Heart left ventricle (tissue), 16 donors: ENCODE data around the gene TPK1. TPM values are rescaled to one million over a fixed set of nuclear protein-coding genes. Genes with fewer than 3 reads are reported as not detected.

Source experiments
- ATAC-seq, 4 donors: fragments of 200-7000 bp; cut with Tn5 transposase; one replicate each; pipeline ENCODE4 v1.9.1; 2020 to 2022; ENCODE audit warnings: moderate library complexity in 4 of 4, mild to moderate bottlenecking in 3 of 4, moderate number of reproducible peaks in 1 of 4
- DNase-seq, 5 donors: peaks; one replicate each; pipeline ENCODE4 v3.0.0-alpha.2; 2020
- H3K27ac ChIP-seq, 12 donors: fragments of 200-600 bp; sonication (generic) in 4 of 12; one replicate each; pipeline versions ENCODE4 v1.5.0 to v1.8.0; 2016 to 2022; ENCODE audit warnings: mild to moderate bottlenecking in 2 of 12
- H3K27me3 ChIP-seq, 9 donors: fragments of 200-600 bp; sonication (generic) in 2 of 9; one replicate each; pipeline versions ENCODE4 v1.5.1 to v1.8.0; 2016 to 2022; ENCODE audit warnings: mild to moderate bottlenecking in 3 of 9
- H3K36me3 ChIP-seq, 9 donors: fragments of 200-600 bp; sonication (generic) in 2 of 9; one replicate each; pipeline versions ENCODE4 v1.5.0 to v1.8.0; 2018 to 2022; ENCODE audit warnings: mild to moderate bottlenecking in 2 of 9
- H3K4me1 ChIP-seq, 12 donors: fragments of 200-600 bp; sonication (generic) in 4 of 12; one replicate each; pipeline versions ENCODE4 v1.5.0 to v1.8.0; 2016 to 2022; ENCODE audit warnings: mild to moderate bottlenecking in 3 of 12
- H3K4me3 ChIP-seq, 12 donors: fragments of 200-600 bp; sonication (generic) in 4 of 12; one replicate each; pipeline versions ENCODE4 v1.5.0 to v1.8.0; 2017 to 2022; ENCODE audit warnings: mild to moderate bottlenecking in 9 of 12, moderate library complexity in 4 of 12
- H3K9me3 ChIP-seq, 12 donors: fragments of 200-600 bp; sonication (generic) in 4 of 12; one replicate each; pipeline versions ENCODE4 v1.5.0 to v1.8.0; 2016 to 2022; ENCODE audit warnings: mild to moderate bottlenecking in 1 of 12
- CTCF ChIP-seq, 12 donors: fragments of 200-600 bp; sonication (generic) in 4 of 12; IDR thresholded peaks; one replicate each; pipeline versions ENCODE4 v1.5.0 to v1.8.0; 2018 to 2022; ENCODE audit warnings: antibody characterized with exemption in 12 of 12, mild to moderate bottlenecking in 5 of 12
- POLR2A ChIP-seq, 2 donors: fragments of 450-650 bp; IDR thresholded peaks; one replicate each; pipeline ENCODE4 v1.6.1; 2017; ENCODE audit warnings: antibody characterized with exemption in 2 of 2, mild to moderate bottlenecking in 2 of 2, moderate library complexity in 2 of 2
- WGBS, 4 donors: extraction: QIAGEN DNeasy Blood & Tissue Kit in 2 of 4; methylation state at CpG; one replicate each; pipeline versions ENCODE4 v1.1.5 to v1.1.7; 2013 to 2018; 5-methylcytosine and 5-hydroxymethylcytosine counted together
- intact Hi-C, 10 donors: fragments of 100-400 bp; cut with DNase I; formaldehyde crosslinking; loops; one replicate each; pipeline versions ENCODE4 v1.11.1 to v1.14.2; 2022
- polyA plus RNA-seq, 2 donors: library from polyadenylated mRNA; stranded (reverse); fragments of 200-250 nt; gene quantifications; one replicate each; pipeline ENCODE4 v1.2.3, GENCODE V29; 2013
- total RNA-seq, 9 donors: library from RNA; depleted of rRNA in 2 of 9; stranded (reverse); fragments of >200 nt in 2 of 9; fragmentation: NEBNext Ultra II Directional in 3 of 9; extraction: Animal tissue kit (Norgen Biotek cat#: 25700) in 3 of 9; gene quantifications; one replicate each; pipeline versions ENCODE4 v1.1.0 to v1.2.4, GENCODE V29; 2016 to 2023
- donor health status: ischemic (EF 13 %, LVEDD 7.1; RV severe dilation, severe dysfunction).
- donor health status: healthy with polysubstance abuse.
- donor health status: DM: no; HTN: yes; CAD: no.
- donor health status: DM: no; HTN: no; CAD: no.
- donor health status: ischemic (EF 25% LVEDD 6.9; RV normal size, moderate dysfunction).
- donor health status: ischemic (EF 25% LVEDD 5.7; RV mildly dilated, moderate dysfunction).
- donor health status: healthy.
- donor health status: DM: yes; HTN: yes; CAD: no.
- donor health status: ischemic (EF 35%, LVEDD 5.7; RV mildly dilated, moderate dysfunction).
- donor health status: nonischemic (EF 11% LVEDD 7.7; RV severe dilation, severe dysfunction).
- donor health status: DM: yes; HTN: yes; CAD: no.
- donor health status: PGD.
- donor health status: ischemic (EF 29% LVEDD 5.4; RV normal size, mild dysfunction).
- donor health status: nonischemic (EF 23%, LVEDD 6.1; RV moderate dilation, normal function).

TPK1 gene
- total and polyA plus RNA-seq, 11 donors = 2.0 to 8.2 (median 5.0) TPM

GRCh38 chr7:144826208-144826607, 9.6 kb downstream of the TPK1 start:
- no peaks in the 10 kb centered on the region for H3K36me3 ChIP-seq
- no peak overlapping the region for H3K4me3 ChIP-seq
- DNase-seq (no peak), ATAC-seq (no peak)
- H3K9me3 ChIP-seq = no peaks in the 10 kb centered on the region
- TF ChIP-seq POLR2A (IDR thresholded peaks at IDR 0.05) (no peak), CTCF (IDR thresholded peaks at IDR 0.05) (no peak)
- intact Hi-C loops = no loop called here
- H3K27ac ChIP-seq = no peak overlapping the region
- peaks cover 0 to 15% (median 1%) of the 10 kb centered on the region in 12 donors for H3K4me1 ChIP-seq
- H3K27me3 ChIP-seq = no peaks in the 10 kb centered on the region

DNA sequence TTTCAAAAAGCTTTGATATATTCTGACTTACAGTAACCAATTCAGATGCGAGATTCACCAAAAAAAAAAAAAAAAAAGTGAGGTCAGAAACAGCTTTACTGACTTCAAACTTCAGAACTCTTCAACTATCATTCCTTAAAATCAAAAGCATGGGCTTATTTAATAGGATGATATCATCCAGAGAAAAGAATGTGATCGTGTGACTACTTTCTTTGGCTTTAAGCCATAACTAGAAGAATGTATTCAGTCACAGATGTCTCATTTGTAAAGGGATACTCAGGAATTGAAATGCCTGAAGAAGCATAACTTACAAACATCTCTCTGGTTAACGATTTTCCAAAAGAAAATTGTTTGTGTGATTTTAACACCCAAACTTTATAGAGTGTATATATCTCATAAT, 11.5 kb downstream of the TPK1 start:
- no peak for DNase-seq
- intact Hi-C loops = no loop called here
- no peaks in the 10 kb centered on the region for H3K27me3 ChIP-seq
- ATAC-seq = no peak
- no peak overlapping the region for H3K4me3 ChIP-seq
- 40 to 45% (median 43%) methylated on average over 3 of the region's 3 CpGs for WGBS, 4 donors
- TF ChIP-seq POLR2A (IDR thresholded peaks at IDR 0.05) = no peak
- no peak for TF ChIP-seq CTCF (IDR thresholded peaks at IDR 0.05)
- no peaks in the 10 kb centered on the region for H3K9me3 ChIP-seq
- peaks cover 0 to 15% (median 1%) of the 10 kb centered on the region in 12 donors for H3K4me1 ChIP-seq
- H3K36me3 ChIP-seq = no peaks in the 10 kb centered on the region
- H3K27ac ChIP-seq = no peak overlapping the region

GRCh38 chr7:144822223-144822622, 13.6 kb downstream of the TPK1 start:
- Histone ChIP-seq H3K27me3 (no peaks in the 10 kb centered on the region), H3K4me3 (no peak overlapping the region), H3K36me3 (no peaks in the 10 kb centered on the region), H3K27ac (no peak overlapping the region), H3K4me1 (peaks cover 0 to 11% (median 1%) of the 10 kb centered on the region in 12 donors), H3K9me3 (no peaks in the 10 kb centered on the region)
- TF ChIP-seq CTCF (IDR thresholded peaks at IDR 0.05) (no peak), POLR2A (IDR thresholded peaks at IDR 0.05) (no peak)
- intact Hi-C loops = no loop called here
- ATAC-seq (no peak), DNase-seq (no peak)
- WGBS, 4 donors = 89 to 98% (median 90%) methylated on average over 3 of the region's 3 CpGs

DNA sequence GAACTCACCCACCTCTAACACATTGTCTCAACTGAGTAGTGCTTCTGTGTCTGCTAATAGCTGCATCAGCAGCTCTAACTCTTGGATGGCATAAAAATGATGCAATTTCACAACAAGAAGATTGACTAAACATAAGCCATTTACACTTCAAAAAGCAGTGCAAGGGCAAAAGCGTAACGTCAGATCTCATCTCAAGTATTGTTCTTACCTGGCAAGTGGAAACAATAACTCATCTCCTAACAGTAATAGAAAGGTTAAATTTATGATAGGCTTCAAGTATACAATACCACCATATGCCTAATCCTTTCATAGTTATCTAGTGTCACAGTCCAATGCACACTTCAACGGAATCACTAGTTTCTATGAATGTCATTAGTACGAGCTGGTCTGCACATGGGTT, 14.8 kb downstream of the TPK1 start:
- Histone ChIP-seq H3K27me3 (no peaks in the 10 kb centered on the region), H3K27ac (no peak overlapping the region), H3K4me1 (peaks cover 0 to 11% (median under 1%) of the 10 kb centered on the region in 12 donors), H3K9me3 (no peaks in the 10 kb centered on the region), H3K4me3 (no peak overlapping the region), H3K36me3 (no peaks in the 10 kb centered on the region)
- DNase-seq = no peak
- intact Hi-C loops = no loop called here
- ATAC-seq = no peak
- 90 to 96% (median 94%) methylated on average over 4 of the region's 4 CpGs for WGBS, 4 donors
- TF ChIP-seq POLR2A (IDR thresholded peaks at IDR 0.05) = no peak

DNA sequence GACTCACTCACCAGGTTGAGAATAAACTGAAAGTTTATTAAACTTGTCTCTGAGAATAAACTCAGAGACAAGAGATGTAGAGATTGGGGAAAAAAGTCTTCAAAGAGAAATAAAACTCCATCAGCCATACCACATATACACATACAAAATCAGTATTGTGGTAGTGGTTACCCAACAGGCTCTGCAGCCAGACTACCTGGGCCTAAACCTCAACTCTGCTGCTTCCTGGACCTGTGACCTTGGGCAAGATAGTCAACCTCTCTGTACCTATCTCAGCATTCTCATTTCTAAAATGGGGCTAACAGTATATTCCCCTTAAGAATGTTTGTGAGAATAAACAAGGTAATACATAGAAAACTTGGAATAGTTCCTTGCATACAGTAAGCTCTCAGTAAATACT, 15.3 kb downstream of the TPK1 start:
- Histone ChIP-seq H3K27me3 (no peaks in the 10 kb centered on the region), H3K27ac (no peak overlapping the region), H3K36me3 (no peaks in the 10 kb centered on the region), H3K9me3 (no peaks in the 10 kb centered on the region), H3K4me1 (peaks cover 0 to 11% (median 0%) of the 10 kb centered on the region in 12 donors), H3K4me3 (no peak overlapping the region)
- ATAC-seq = no peak
- intact Hi-C loops = no loop called here
- TF ChIP-seq CTCF (IDR thresholded peaks at IDR 0.05) = no peak
- DNase-seq = no peak
